Sigmoid colon (tissue), 4 donors: Measurements from ENCODE around the gene MAGI2.

ENCODE experiments used
- CTCF ChIP-seq, 4 experiments: fragments of 450-650 bp in 3 of 4; fragments of 200-600 bp in 1 of 4; IDR thresholded peaks; one replicate each; pipeline ENCODE4 v1.5.1; 2016 to 2019; ENCODE audit warnings: antibody characterized with exemption in 4 of 4, mild to moderate bottlenecking in 3 of 4, moderate library complexity in 2 of 4
- EP300 ChIP-seq, 4 donors: sonication (generic); formaldehyde crosslinking; IDR thresholded peaks; one replicate each; pipeline ENCODE4 v1.6.1; 2017; ENCODE audit warnings: antibody characterized with exemption in 4 of 4
- POLR2A ChIP-seq, 2 donors: fragments of 450-650 bp; IDR thresholded peaks; one replicate each; pipeline ENCODE4 v1.6.1; 2016; ENCODE audit warnings: antibody characterized with exemption in 2 of 2, mild to moderate bottlenecking in 2 of 2, moderate library complexity in 2 of 2

- TF ChIP-seq CTCF (IDR thresholded peaks at IDR 0.05): no peak
- no peak for TF ChIP-seq EP300 (IDR thresholded peaks at IDR 0.05)
- TF ChIP-seq POLR2A (IDR thresholded peaks at IDR 0.05): no peak
Observed at GRCh38 chr7:78675511-78675910, 778.0 kb downstream of the MAGI2 start.
